H9 (cell line): ENCODE results near the gene FNIP2. TPM values are rescaled to one million over a fixed set of nuclear protein-coding genes. Genes with fewer than 3 reads are reported as not detected.

Experiments used
- DNase-seq: peaks from one replicate; pipeline ENCODE4 v3.0.0-alpha.2; 2017
- H2AFZ ChIP-seq: one replicate; pipeline ENCODE4 v1.6.1; 2013; ENCODE audit warnings: mild to moderate bottlenecking, low read length, control low read depth, moderate library complexity
- H2AK5ac ChIP-seq: 2 replicates; pipeline ENCODE4 v1.6.1; 2013; ENCODE audit warnings: low read length, control low read depth, mixed read lengths; ENCODE audit not compliant: insufficient read length
- H2BK120ac ChIP-seq: one replicate; pipeline ENCODE4 v1.6.1; 2013; ENCODE audit warnings: low read depth, mild to moderate bottlenecking, low read length, control low read depth, inconsistent platforms; ENCODE audit not compliant: poor library complexity, severe bottlenecking
- H2BK12ac ChIP-seq: 2 replicates; pipeline ENCODE4 v1.6.1; 2013; ENCODE audit warnings: low read length, control low read depth, mixed read lengths, low read depth; ENCODE audit not compliant: insufficient read length
- H2BK15ac ChIP-seq: 2 replicates; pipeline ENCODE4 v1.6.1; 2013; ENCODE audit warnings: low read depth, low read length, control low read depth
- H2BK20ac ChIP-seq: one replicate; pipeline ENCODE4 v1.6.1; 2013; ENCODE audit warnings: low read depth, mild to moderate bottlenecking, low read length, control low read depth, inconsistent platforms; ENCODE audit not compliant: poor library complexity, severe bottlenecking
- H2BK5ac ChIP-seq: 2 replicates; pipeline ENCODE4 v1.6.1; 2013; ENCODE audit warnings: low read length, control low read depth, mixed read lengths; ENCODE audit not compliant: insufficient read length
- H3K14ac ChIP-seq: 2 replicates; pipeline ENCODE4 v1.6.1; 2013; ENCODE audit warnings: low read length, control low read depth; ENCODE audit not compliant: insufficient read depth
- H3K18ac ChIP-seq: 2 replicates; pipeline ENCODE4 v1.6.1; 2013; ENCODE audit warnings: low read depth, mild to moderate bottlenecking, mixed read lengths, low read length, control low read depth; ENCODE audit not compliant: insufficient read length
- H3K23ac ChIP-seq: 2 replicates; pipeline ENCODE4 v1.6.1; 2013; ENCODE audit warnings: low read length, control low read depth, mixed read lengths, low read depth; ENCODE audit not compliant: insufficient read length
- H3K23me2 ChIP-seq: 2 replicates; pipeline ENCODE4 v1.6.1; 2013; ENCODE audit warnings: low read depth, mild to moderate bottlenecking, mixed read lengths, low read length, control low read depth; ENCODE audit not compliant: insufficient read length, poor library complexity, severe bottlenecking
- H3K27ac ChIP-seq: 2 replicates; pipeline ENCODE4 v1.5.1; 2013; ENCODE audit warnings: low read length, control low read depth, mixed read lengths, low read depth; ENCODE audit not compliant: insufficient read length
- H3K27me3 ChIP-seq: 2 replicates; pipeline ENCODE4 v1.6.1; 2013; ENCODE audit warnings: low read length, control low read depth, inconsistent platforms; ENCODE audit not compliant: insufficient read depth
- H3K4ac ChIP-seq: 2 replicates; pipeline ENCODE4 v1.6.1; 2013; ENCODE audit warnings: low read depth, mild to moderate bottlenecking, control low read depth, inconsistent platforms, low read length, moderate library complexity
- H3K4me1 ChIP-seq: 2 replicates; pipeline ENCODE4 v1.6.1; 2013; ENCODE audit warnings: low read length, control low read depth, inconsistent platforms; ENCODE audit not compliant: insufficient read depth
- H3K4me2 ChIP-seq: 2 replicates; pipeline ENCODE4 v1.6.1; 2013; ENCODE audit warnings: low read length, control low read depth, mixed read lengths; ENCODE audit not compliant: insufficient read length, insufficient read depth
- H3K56ac ChIP-seq: 2 replicates; pipeline ENCODE4 v1.6.1; 2013; ENCODE audit warnings: low read depth, mild to moderate bottlenecking, mixed read lengths, low read length, control low read depth; ENCODE audit not compliant: insufficient read length
- H3K79me1 ChIP-seq: 2 replicates; pipeline ENCODE4 v1.6.1; 2013; ENCODE audit warnings: low read depth, mild to moderate bottlenecking, moderate library complexity, low read length, control low read depth, inconsistent platforms; ENCODE audit not compliant: insufficient read depth, poor library complexity, severe bottlenecking
- H3K79me2 ChIP-seq: 2 replicates; pipeline ENCODE4 v1.6.1; 2013; ENCODE audit warnings: low read length, control low read depth, inconsistent platforms; ENCODE audit not compliant: insufficient read depth
- H3K9ac ChIP-seq: 2 replicates; pipeline ENCODE4 v1.6.1; 2013; ENCODE audit warnings: low read length, control low read depth, mixed read lengths; ENCODE audit not compliant: insufficient read length; ENCODE audit errors: extremely low read depth
- H3K9me3 ChIP-seq: one replicate; pipeline ENCODE4 v1.6.1; 2013; ENCODE audit warnings: low read depth, low read length, inconsistent platforms; ENCODE audit not compliant: control insufficient read depth
- H3T11ph ChIP-seq: one replicate; pipeline ENCODE4 v1.6.1; 2013; ENCODE audit warnings: mild to moderate bottlenecking, low read length, control low read depth, inconsistent platforms
- H4K20me1 ChIP-seq: one replicate; pipeline ENCODE4 v1.6.1; 2013; ENCODE audit not compliant: control insufficient read depth, insufficient read length, insufficient read depth
- H4K5ac ChIP-seq: 2 replicates; pipeline ENCODE4 v1.6.1; 2013; ENCODE audit warnings: low read depth, mild to moderate bottlenecking, mixed read lengths, low read length, control low read depth; ENCODE audit not compliant: insufficient read length
- H4K8ac ChIP-seq: replicated peaks from 2 replicates; pipeline ENCODE4 v1.6.1; 2013; ENCODE audit warnings: low read length, control low read depth, mixed read lengths, low read depth; ENCODE audit not compliant: insufficient read length
- H4K91ac ChIP-seq: 2 replicates; pipeline ENCODE4 v1.6.1; 2013; ENCODE audit warnings: low read depth, mild to moderate bottlenecking, moderate library complexity, mixed read lengths, low read length, control low read depth; ENCODE audit not compliant: insufficient read length
- H3K27ac Mint-ChIP-seq, 3 experiments: 2 replicates in 2 of 3; 3 replicates in 1 of 3; pipeline ENCODE4 v1.8.0; 2020 to 2021; ENCODE audit warnings: mixed read lengths in 3 of 3, mild to moderate bottlenecking in 1 of 3, moderate library complexity in 1 of 3
- H3K27me3 Mint-ChIP-seq: 2 replicates; pipeline ENCODE4 v1.8.0; 2021; ENCODE audit warnings: low read depth, mild to moderate bottlenecking, moderate library complexity, mixed read lengths
- H3K36me3 Mint-ChIP-seq, 3 experiments: 2 replicates in 2 of 3; 3 replicates in 1 of 3; pipeline ENCODE4 v1.8.0; 2020 to 2021; ENCODE audit warnings: low read depth in 3 of 3, mixed read lengths in 3 of 3; ENCODE audit not compliant: insufficient read depth in 1 of 3
- H3K4me1 Mint-ChIP-seq, 2 experiments: 2 replicates each; pipeline ENCODE4 v1.8.0; 2020; ENCODE audit warnings: mixed read lengths in 2 of 2
- H3K4me3 Mint-ChIP-seq, 2 experiments: 2 replicates in 1 of 2; 3 replicates in 1 of 2; pipeline ENCODE4 v1.8.0; 2020 to 2021; ENCODE audit warnings: mild to moderate bottlenecking in 2 of 2, mixed read lengths in 2 of 2, moderate library complexity in 1 of 2
- H3K9me3 Mint-ChIP-seq, 2 experiments: 2 replicates in 1 of 2; 3 replicates in 1 of 2; pipeline ENCODE4 v1.8.0; 2020; ENCODE audit warnings: mild to moderate bottlenecking in 2 of 2, mixed read lengths in 2 of 2, moderate library complexity in 1 of 2
- CTCF ChIP-seq: fragments of 200-600 bp; sonication (generic); conservative IDR thresholded peaks from 3 replicates; pipeline ENCODE4 v1.8.0; 2021; ENCODE audit warnings: antibody characterized with exemption, mild to moderate bottlenecking
- WGBS: extraction: QIAGEN DNeasy Blood & Tissue Kit; methylation state at CpG from one replicate; pipeline ENCODE4 v1.1.7; 2013; ENCODE audit warnings: missing lambda C conversion rate, low lambda C conversion rate, mixed read lengths; ENCODE audit not compliant: insufficient read length; ENCODE audit errors: extremely low coverage; 5-methylcytosine and 5-hydroxymethylcytosine counted together
- total RNA-seq: library from RNA; stranded (reverse); gene quantifications from 2 replicates; pipeline ENCODE4 v1.2.1, GENCODE V29; 2021

The FNIP2 gene
- total RNA-seq, 1 experiment from 2014 or later: 9.6 TPM

GRCh38 chr4:158903079-158903456, 134.2 kb downstream of the FNIP2 start:
- H3K18ac ChIP-seq: peak overlapping the region; percentile 7
- H3K4me1 ChIP-seq: no peaks in the 10 kb centered on the region; the same call in 1 of the 2 replicates
- H3T11ph ChIP-seq: no peak overlapping the region
- no peaks in the 10 kb centered on the region for H4K20me1 ChIP-seq
- H4K5ac ChIP-seq: peak overlapping the region; percentile 76
- H2AK5ac ChIP-seq: no peak overlapping the region
- no peak overlapping the region for H3K56ac ChIP-seq
- peak overlapping the region in 2 of 3 experiments; percentile 23 to 82; a peak in 4 of 7 replicates for H3K27ac Mint-ChIP-seq
- H2BK120ac ChIP-seq: no peak overlapping the region
- peak overlapping the region; percentile 56; the same call in 1 of the 2 replicates for H3K4ac ChIP-seq
- no peak overlapping the region for H3K9ac ChIP-seq
- H3K27ac ChIP-seq: no peak overlapping the region
- H2BK12ac ChIP-seq: no peak overlapping the region
- H2BK15ac ChIP-seq: no peak overlapping the region
- no peak overlapping the region for H2AFZ ChIP-seq
- no peak overlapping the region; a peak in 1 of 5 replicates for H3K4me3 Mint-ChIP-seq
- H3K9me3 ChIP-seq: no peaks in the 10 kb centered on the region
- peaks cover 17 to 18% of the 10 kb centered on the region in 2 experiments for H3K4me1 Mint-ChIP-seq
- no peaks in the 10 kb centered on the region for H3K27me3 Mint-ChIP-seq
- H3K9me3 Mint-ChIP-seq: peaks cover 4 to 11% of the 10 kb centered on the region in 2 experiments; a peak in 4 of 5 replicates
- no CpG with 5 or more reads among the region's 7 CpGs for WGBS
- no peak overlapping the region for H2BK20ac ChIP-seq
- TF ChIP-seq CTCF: no peak
- peak overlapping the region; percentile 40; the same call in 1 of the 2 replicates for H3K14ac ChIP-seq
- H3K27me3 ChIP-seq: no peaks in the 10 kb centered on the region; the same call in 1 of the 2 replicates
- no peak for DNase-seq
- no peak overlapping the region for H4K8ac ChIP-seq
- H3K23me2 ChIP-seq: no peaks in the 10 kb centered on the region
- peak overlapping the region; percentile 93 for H4K91ac ChIP-seq
- H3K23ac ChIP-seq: no peak overlapping the region
- no peaks in the 10 kb centered on the region for H3K79me2 ChIP-seq
- H3K79me1 ChIP-seq: no peaks in the 10 kb centered on the region
- H3K4me2 ChIP-seq: no peak overlapping the region
- peaks cover 9 to 25% (median 15%) of the 10 kb centered on the region in 3 experiments for H3K36me3 Mint-ChIP-seq
- no peak overlapping the region for H2BK5ac ChIP-seq
